Measurements from ENCODE around the gene DNM2.

Gene DNM2

DNA sequence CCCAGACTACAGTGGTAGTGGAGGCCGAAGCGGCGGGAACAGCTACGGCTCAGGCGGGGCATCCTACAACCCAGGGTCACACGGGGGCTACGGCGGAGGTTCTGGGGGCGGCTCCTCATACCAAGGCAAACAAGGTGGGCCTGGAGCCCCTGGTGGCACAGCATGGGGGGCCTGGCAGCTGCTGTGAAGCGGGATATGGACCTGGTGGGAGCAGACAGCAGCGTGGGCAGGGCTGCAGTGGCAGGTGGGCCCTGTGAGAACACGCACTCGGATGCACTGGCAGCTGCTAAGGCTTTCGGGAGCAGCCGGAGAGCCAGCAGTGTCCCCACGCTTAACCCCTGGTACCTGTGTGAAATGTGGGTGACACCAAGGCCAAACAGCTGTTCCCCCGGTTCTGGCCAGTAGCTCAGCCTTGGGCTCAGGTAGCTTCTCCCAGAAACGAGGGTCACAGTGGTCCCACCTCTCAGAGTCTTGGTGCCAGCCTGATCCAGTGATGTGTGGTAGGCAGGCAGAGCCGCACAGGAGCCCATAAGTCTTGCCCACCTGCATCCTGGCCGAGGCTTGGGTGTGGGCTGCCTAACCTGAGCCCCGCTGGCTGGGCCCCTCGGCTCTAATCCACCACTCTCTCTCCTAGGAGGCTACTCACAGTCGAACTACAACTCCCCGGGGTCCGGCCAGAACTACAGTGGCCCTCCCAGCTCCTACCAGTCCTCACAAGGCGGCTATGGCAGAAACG is 29.2 kb upstream of the DNM2 start:
- peak overlapping the region; percentile 30 for H4K8ac ChIP-seq (ENCODE audit: low read depth, low read length)
- WGBS, 2 donors (ENCODE audit: extremely low coverage in 2 of 2, insufficient read length in 2 of 2, insufficient replicate concordance in 1 of 2), result no CpG with 5 or more reads among the region's 27 CpGs
- H3K14ac ChIP-seq (ENCODE audit: low read length), result no peak overlapping the region
- peaks cover 28% of the 10 kb centered on the region for H3K79me1 ChIP-seq (ENCODE audit: low read depth, low read length)
- no peaks in the 10 kb centered on the region for H3K4me1 ChIP-seq (ENCODE audit: control insufficient read depth in 2 of 2, insufficient read depth in 1 of 2, low read depth in 1 of 2, low read length in 2 of 2)
- no peak overlapping the region for H2BK12ac ChIP-seq (ENCODE audit: low read length)
- H2BK120ac ChIP-seq (ENCODE audit: low read depth, low read length), result no peak overlapping the region
- H3K27ac ChIP-seq (replicated peaks; ENCODE audit: low read length), result no peak overlapping the region
- H2BK15ac ChIP-seq (ENCODE audit: low read length), result no peak overlapping the region
- peaks cover 78 to 99% of the 10 kb centered on the region in 2 donors for H3K36me3 ChIP-seq (replicated peaks in 1 of 2; ENCODE audit: control insufficient read depth in 2 of 2, insufficient read depth in 2 of 2, low read length in 2 of 2)
- H2AK5ac ChIP-seq (ENCODE audit: low read depth, low read length), result no peak overlapping the region
- no peak overlapping the region for H4K91ac ChIP-seq (ENCODE audit: low read depth, low read length, poor library complexity)
- no peak overlapping the region for H3K4ac ChIP-seq (ENCODE audit: low read length)
- no peak overlapping the region for H3K9ac ChIP-seq (ENCODE audit: low read depth, low read length, poor library complexity)
- H3K9me3 ChIP-seq (replicated peaks in 1 of 2; ENCODE audit: control insufficient read depth in 2 of 2, insufficient read depth in 1 of 2, low read depth in 1 of 2, low read length in 2 of 2), result no peaks in the 10 kb centered on the region
- peak overlapping the region; percentile 82 for H2BK5ac ChIP-seq (ENCODE audit: low read length)
- H3K4me3 ChIP-seq (ENCODE audit: low read length in 2 of 2), result no peak overlapping the region
- DNase-seq (ENCODE audit: low spot score), result no peak
- H3K27me3 ChIP-seq (ENCODE audit: control insufficient read depth in 3 of 3, insufficient read depth in 3 of 3, low read depth in 1 of 3, low read length in 3 of 3), result no peaks in the 10 kb centered on the region
- no peak overlapping the region for H2AFZ ChIP-seq (ENCODE audit: low read length)
- no peak overlapping the region for H3K23ac ChIP-seq (ENCODE audit: low read depth, low read length, poor library complexity)
- no peak overlapping the region for H3K4me2 ChIP-seq (ENCODE audit: insufficient read depth, low read length, poor library complexity, severe bottlenecking)
- H3K18ac ChIP-seq (ENCODE audit: low read length), result peak overlapping the region; percentile 46

DNA sequence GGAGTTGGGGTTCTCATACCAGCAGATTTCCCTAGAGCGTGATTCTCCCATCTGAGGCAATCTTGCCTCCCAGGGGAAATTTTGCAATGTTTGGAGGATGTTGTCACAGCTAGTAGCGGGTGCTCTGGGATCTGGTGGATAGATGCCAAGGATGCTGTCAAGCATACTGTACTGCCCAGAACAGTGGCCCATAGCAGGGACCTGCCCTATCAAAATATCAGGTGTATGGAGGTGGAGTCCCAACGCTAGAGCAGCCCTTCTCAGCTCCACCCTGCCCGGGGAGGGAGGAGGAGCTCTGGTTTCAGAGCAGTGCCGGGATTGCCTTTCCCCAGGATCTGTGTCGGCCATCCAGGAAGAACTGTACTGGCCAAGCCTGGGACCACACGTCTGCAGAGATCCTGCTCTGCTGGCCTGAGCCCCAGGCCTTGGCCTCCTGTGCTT is 27.5 kb upstream of the DNM2 start:
- H3K18ac ChIP-seq (ENCODE audit: low read length), result no peak overlapping the region
- H4K91ac ChIP-seq (ENCODE audit: low read depth, low read length, poor library complexity), result no peak overlapping the region
- H3K9me3 ChIP-seq (replicated peaks in 1 of 2; ENCODE audit: control insufficient read depth in 2 of 2, insufficient read depth in 1 of 2, low read depth in 1 of 2, low read length in 2 of 2), result no peaks in the 10 kb centered on the region
- WGBS, 2 donors (ENCODE audit: extremely low coverage in 2 of 2, insufficient read length in 2 of 2, insufficient replicate concordance in 1 of 2), result no CpG with 5 or more reads among the region's 7 CpGs
- H3K23ac ChIP-seq (ENCODE audit: low read depth, low read length, poor library complexity), result peak overlapping the region; percentile 93
- no peak overlapping the region for H3K4me2 ChIP-seq (ENCODE audit: insufficient read depth, low read length, poor library complexity, severe bottlenecking)
- no peak overlapping the region for H3K14ac ChIP-seq (ENCODE audit: low read length)
- H3K4me3 ChIP-seq (ENCODE audit: low read length in 2 of 2), result no peak overlapping the region
- H2BK5ac ChIP-seq (ENCODE audit: low read length), result no peak overlapping the region
- no peak overlapping the region for H3K27ac ChIP-seq (replicated peaks; ENCODE audit: low read length)
- no peak overlapping the region for H2AFZ ChIP-seq (ENCODE audit: low read length)
- no peak overlapping the region for H2BK120ac ChIP-seq (ENCODE audit: low read depth, low read length)
- H3K4ac ChIP-seq (ENCODE audit: low read length), result no peak overlapping the region
- no peak overlapping the region for H3K9ac ChIP-seq (ENCODE audit: low read depth, low read length, poor library complexity)
- no peaks in the 10 kb centered on the region for H3K27me3 ChIP-seq (ENCODE audit: control insufficient read depth in 3 of 3, insufficient read depth in 3 of 3, low read depth in 1 of 3, low read length in 3 of 3)
- H3K36me3 ChIP-seq (replicated peaks in 1 of 2; ENCODE audit: control insufficient read depth in 2 of 2, insufficient read depth in 2 of 2, low read length in 2 of 2), result peaks cover 65 to 82% of the 10 kb centered on the region in 2 donors
- DNase-seq (ENCODE audit: low spot score), result no peak
- no peak overlapping the region for H2BK12ac ChIP-seq (ENCODE audit: low read length)
- H3K4me1 ChIP-seq (ENCODE audit: control insufficient read depth in 2 of 2, insufficient read depth in 1 of 2, low read depth in 1 of 2, low read length in 2 of 2), result peaks cover 0 to 4% of the 10 kb centered on the region in 2 donors
- no peak overlapping the region for H2BK15ac ChIP-seq (ENCODE audit: low read length)
- no peak overlapping the region for H2AK5ac ChIP-seq (ENCODE audit: low read depth, low read length)
- no peak overlapping the region for H4K8ac ChIP-seq (ENCODE audit: low read depth, low read length)
- peaks cover 28% of the 10 kb centered on the region for H3K79me1 ChIP-seq (ENCODE audit: low read depth, low read length)

DNA sequence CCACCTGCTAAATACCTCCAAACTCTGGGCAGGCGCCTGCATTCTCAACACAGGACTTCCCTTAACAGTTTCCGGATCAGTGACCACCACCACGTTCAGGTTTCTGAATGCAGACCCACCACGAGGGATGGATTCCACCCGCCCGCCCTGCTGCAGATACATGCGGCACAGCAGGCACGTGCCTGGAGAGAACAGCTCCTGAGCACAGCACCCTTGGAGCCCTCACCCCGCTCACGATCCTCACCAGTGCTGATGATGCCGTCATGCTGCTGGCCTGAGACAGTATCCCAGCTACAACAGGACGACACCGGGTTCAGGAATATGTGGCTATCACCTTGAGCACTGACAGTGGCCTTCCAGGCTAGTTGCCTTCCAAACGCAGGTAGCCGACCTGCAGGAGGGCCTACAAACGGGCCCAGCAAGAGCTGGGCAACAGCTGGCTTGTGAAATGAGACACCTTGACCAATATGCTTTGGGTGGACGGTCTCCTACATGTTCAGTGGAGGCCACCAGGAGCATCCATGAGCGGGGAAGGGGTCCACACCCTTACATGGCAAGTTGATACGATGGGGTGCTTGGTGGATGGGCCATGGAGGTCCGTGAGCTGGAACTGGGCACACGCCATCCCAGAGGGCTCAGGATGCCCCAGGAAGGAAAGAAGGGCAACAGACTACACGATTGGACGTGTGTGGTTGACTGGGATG is 26.5 kb upstream of the DNM2 start:
- Histone ChIP-seq H3K18ac (ENCODE audit: low read length) (no peak overlapping the region), H3K27ac (replicated peaks; ENCODE audit: low read length) (no peak overlapping the region), H3K4me2 (ENCODE audit: insufficient read depth, low read length, poor library complexity, severe bottlenecking) (no peak overlapping the region), H2BK5ac (ENCODE audit: low read length) (no peak overlapping the region), H2AK5ac (ENCODE audit: low read depth, low read length) (no peak overlapping the region), H2BK120ac (ENCODE audit: low read depth, low read length) (no peak overlapping the region), H3K23ac (ENCODE audit: low read depth, low read length, poor library complexity) (no peak overlapping the region), H3K4me1 (ENCODE audit: control insufficient read depth in 2 of 2, insufficient read depth in 1 of 2, low read depth in 1 of 2, low read length in 2 of 2) (peaks cover 3 to 7% of the 10 kb centered on the region in 2 donors), H3K9me3 (replicated peaks in 1 of 2; ENCODE audit: control insufficient read depth in 2 of 2, insufficient read depth in 1 of 2, low read depth in 1 of 2, low read length in 2 of 2) (no peaks in the 10 kb centered on the region), H4K91ac (ENCODE audit: low read depth, low read length, poor library complexity) (no peak overlapping the region), H3K9ac (ENCODE audit: low read depth, low read length, poor library complexity) (no peak overlapping the region), H3K36me3 (replicated peaks in 1 of 2; ENCODE audit: control insufficient read depth in 2 of 2, insufficient read depth in 2 of 2, low read length in 2 of 2) (peaks cover 58 to 72% of the 10 kb centered on the region in 2 donors), H3K14ac (ENCODE audit: low read length) (peak overlapping the region; percentile 17), H4K8ac (ENCODE audit: low read depth, low read length) (no peak overlapping the region), H2BK12ac (ENCODE audit: low read length) (peak overlapping the region; percentile 22), H3K4ac (ENCODE audit: low read length) (no peak overlapping the region), H3K4me3 (ENCODE audit: low read length in 2 of 2) (no peak overlapping the region), H3K79me1 (ENCODE audit: low read depth, low read length) (peaks cover 23% of the 10 kb centered on the region), H2AFZ (ENCODE audit: low read length) (no peak overlapping the region), H3K27me3 (ENCODE audit: control insufficient read depth in 3 of 3, insufficient read depth in 3 of 3, low read depth in 1 of 3, low read length in 3 of 3) (no peaks in the 10 kb centered on the region), H2BK15ac (ENCODE audit: low read length) (no peak overlapping the region)
- WGBS, 2 donors (ENCODE audit: extremely low coverage in 2 of 2, insufficient read length in 2 of 2, insufficient replicate concordance in 1 of 2), result no CpG with 5 or more reads among the region's 23 CpGs
- no peak for DNase-seq (ENCODE audit: low spot score)

DNA sequence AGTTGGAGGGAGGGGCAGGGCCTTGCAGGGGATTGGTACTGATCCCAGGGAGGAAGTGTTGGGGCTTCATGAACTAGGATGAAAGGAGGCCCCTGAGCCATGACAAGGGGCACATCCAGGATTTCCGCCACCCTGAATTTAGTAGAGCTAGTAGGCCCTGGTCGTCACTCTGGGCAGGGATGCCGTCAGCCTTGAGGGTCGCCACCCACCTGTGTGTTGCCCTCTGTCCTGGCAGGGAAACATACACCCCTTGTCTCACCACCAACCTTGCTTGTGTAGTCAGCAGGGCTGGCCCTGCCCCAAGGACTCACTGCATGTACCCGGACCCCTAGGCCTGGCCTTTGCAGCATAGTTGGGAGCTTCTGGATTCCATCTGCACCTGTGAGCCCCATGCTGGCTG is 26.0 kb upstream of the DNM2 start:
- no peak overlapping the region for H3K9ac ChIP-seq (ENCODE audit: low read depth, low read length, poor library complexity)
- H2BK5ac ChIP-seq (ENCODE audit: low read length), result no peak overlapping the region
- no peaks in the 10 kb centered on the region for H3K9me3 ChIP-seq (replicated peaks in 1 of 2; ENCODE audit: control insufficient read depth in 2 of 2, insufficient read depth in 1 of 2, low read depth in 1 of 2, low read length in 2 of 2)
- peak overlapping the region; percentile 3 for H4K8ac ChIP-seq (ENCODE audit: low read depth, low read length)
- H2BK12ac ChIP-seq (ENCODE audit: low read length), result peak overlapping the region; percentile 66
- H3K14ac ChIP-seq (ENCODE audit: low read length), result peak overlapping the region; percentile 38
- peaks cover 3 to 7% of the 10 kb centered on the region in 2 donors for H3K4me1 ChIP-seq (ENCODE audit: control insufficient read depth in 2 of 2, insufficient read depth in 1 of 2, low read depth in 1 of 2, low read length in 2 of 2)
- WGBS, 2 donors (ENCODE audit: extremely low coverage in 2 of 2, insufficient read length in 2 of 2, insufficient replicate concordance in 1 of 2), result no CpG with 5 or more reads among the region's 5 CpGs
- no peaks in the 10 kb centered on the region for H3K27me3 ChIP-seq (ENCODE audit: control insufficient read depth in 3 of 3, insufficient read depth in 3 of 3, low read depth in 1 of 3, low read length in 3 of 3)
- H3K4me3 ChIP-seq (ENCODE audit: low read length in 2 of 2), result no peak overlapping the region
- H3K4ac ChIP-seq (ENCODE audit: low read length), result no peak overlapping the region
- peaks cover 20% of the 10 kb centered on the region for H3K79me1 ChIP-seq (ENCODE audit: low read depth, low read length)
- H3K36me3 ChIP-seq (replicated peaks in 1 of 2; ENCODE audit: control insufficient read depth in 2 of 2, insufficient read depth in 2 of 2, low read length in 2 of 2), result peaks cover 53 to 67% of the 10 kb centered on the region in 2 donors
- no peak overlapping the region for H2AFZ ChIP-seq (ENCODE audit: low read length)
- H2BK15ac ChIP-seq (ENCODE audit: low read length), result no peak overlapping the region
- no peak overlapping the region for H3K4me2 ChIP-seq (ENCODE audit: insufficient read depth, low read length, poor library complexity, severe bottlenecking)
- H3K23ac ChIP-seq (ENCODE audit: low read depth, low read length, poor library complexity), result peak overlapping the region; percentile 73
- no peak overlapping the region for H2AK5ac ChIP-seq (ENCODE audit: low read depth, low read length)
- no peak overlapping the region for H2BK120ac ChIP-seq (ENCODE audit: low read depth, low read length)
- DNase-seq (ENCODE audit: low spot score), result no peak
- no peak overlapping the region for H4K91ac ChIP-seq (ENCODE audit: low read depth, low read length, poor library complexity)
- no peak overlapping the region for H3K18ac ChIP-seq (ENCODE audit: low read length)
- H3K27ac ChIP-seq (replicated peaks; ENCODE audit: low read length), result no peak overlapping the region

Measured in neuronal stem cell (in vitro differentiated cells).